GM21717 (cell line): ENCODE measurements around the gene CYFIP1.
A peak's percentile ranks its signal among the peaks of the same experiment; 100 is the strongest.
"Not testable (repeated sequence)": the region's sequence is repeated elsewhere in the genome, so short reads cannot be mapped to it uniquely, and the experiment has no call there.

Experiments used
- ATAC-seq: cut with Tn5 transposase; IDR thresholded peaks from one replicate; pipeline ENCODE4 v1.9.1; 2021; ENCODE audit warnings: mild to moderate bottlenecking, moderate library complexity; ENCODE audit not compliant: unreplicated experiment

CYFIP1 gene

GRCh38 chr15:22980189-22981050 lies at the start of gene CYFIP1:
TSS of gene CYFIP1 (minus strand) at chr15:22980368. CDS start at chr15:22947285, 33,083 bp downstream.
- ATAC-seq, result peak; percentile 64

GRCh38 chr15:23026218-23026617 lies 46.0 kb upstream of the CYFIP1 start:
- ATAC-seq, result no peak

GRCh38 chr15:23022156-23022555 lies 42.0 kb upstream of the CYFIP1 start:
- no peak for ATAC-seq

- ATAC-seq, result no peak
Observed at GRCh38 chr15:23014394-23015000, 34.3 kb upstream of the CYFIP1 start.

GRCh38 chr15:23013681-23014080 lies 33.5 kb upstream of the CYFIP1 start:
- ATAC-seq, result no peak

GRCh38 chr15:23012616-23013015 lies 32.4 kb upstream of the CYFIP1 start:
- ATAC-seq, result not testable (repeated sequence)

- ATAC-seq, result no peak
Observed at GRCh38 chr15:23003736-23004135, 23.6 kb upstream of the CYFIP1 start.

GRCh38 chr15:23002920-23003319 lies 22.8 kb upstream of the CYFIP1 start:
- ATAC-seq, result no peak

- ATAC-seq, result no peak
Observed at GRCh38 chr15:22995795-22996194, 15.6 kb upstream of the CYFIP1 start.

GRCh38 chr15:22992024-22992326 lies 11.8 kb upstream of the CYFIP1 start:
- no peak for ATAC-seq

GRCh38 chr15:22989576-22990477 lies 9.7 kb upstream of the CYFIP1 start:
- ATAC-seq, result no peak

GRCh38 chr15:22988811-22989210 lies 8.6 kb upstream of the CYFIP1 start:
- ATAC-seq, result no peak

- not testable (repeated sequence) for ATAC-seq
Observed at GRCh38 chr15:22981931-22982330, 1.8 kb upstream of the CYFIP1 start.

GRCh38 chr15:22981051-22981840 lies 1.1 kb upstream of the CYFIP1 start:
- no peak for ATAC-seq

GRCh38 chr15:22979238-22980188 lies 655 bp downstream of the CYFIP1 start:
- peak; percentile 48 for ATAC-seq

- ATAC-seq, result peak; percentile 33
Observed at GRCh38 chr15:22978691-22979237, 1.4 kb downstream of the CYFIP1 start.

- no peak for ATAC-seq
Observed at GRCh38 chr15:22974745-22975144, 5.4 kb downstream of the CYFIP1 start.

- ATAC-seq, result no peak
Observed at GRCh38 chr15:22973987-22974386, 6.2 kb downstream of the CYFIP1 start.

- ATAC-seq, result peak; percentile 74
Observed at GRCh38 chr15:22973286-22973685, 6.9 kb downstream of the CYFIP1 start.
